ENCODE results near the gene CNOT10. TPM values are rescaled to one million over a fixed set of nuclear protein-coding genes. Genes with fewer than 3 reads are reported as not detected.

The CNOT10 gene
- polyA plus RNA-seq, 1 experiment, result 22.9 TPM

DNA sequence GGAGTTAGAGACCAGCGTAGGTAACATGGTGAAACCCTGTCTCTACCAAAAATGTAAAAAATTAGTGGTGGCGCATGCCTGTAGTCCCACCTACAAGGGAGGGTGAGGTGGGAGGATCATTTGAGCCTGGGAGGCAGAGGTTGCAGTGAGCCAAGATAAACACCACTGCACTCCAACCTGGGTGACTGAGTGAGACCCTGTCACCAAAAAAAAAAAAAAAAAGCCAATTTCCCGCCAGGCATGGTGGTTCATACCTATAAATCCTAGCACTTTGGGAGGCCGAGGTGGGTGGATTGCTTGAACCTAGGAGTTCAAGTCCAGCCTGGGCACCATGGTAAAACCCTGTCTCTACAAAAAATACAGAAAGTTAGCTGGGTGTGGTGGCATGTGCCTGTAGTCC, 6.9 kb downstream of the CNOT10 start:
- Histone ChIP-seq H3K27ac (ENCODE audit: low read depth, low read length) (no peak overlapping the region), H3K4me3 (ENCODE audit: low read depth, low read length) (no peak overlapping the region), H3K27me3 (ENCODE audit: control insufficient read depth, insufficient read depth, low read length) (no peaks in the 10 kb centered on the region), H3K9me3 (ENCODE audit: control insufficient read depth, insufficient read depth, low read length) (no peaks in the 10 kb centered on the region)
- ChIA-PET POLR2A (no interaction called here), CTCF (interaction anchor here (0.5 kb wide), 1 partner anchor 92 kb away, joined by 5 read pairs; no protein-coding TSS in a partner anchor)
- TF ChIP-seq, protein P1, sequence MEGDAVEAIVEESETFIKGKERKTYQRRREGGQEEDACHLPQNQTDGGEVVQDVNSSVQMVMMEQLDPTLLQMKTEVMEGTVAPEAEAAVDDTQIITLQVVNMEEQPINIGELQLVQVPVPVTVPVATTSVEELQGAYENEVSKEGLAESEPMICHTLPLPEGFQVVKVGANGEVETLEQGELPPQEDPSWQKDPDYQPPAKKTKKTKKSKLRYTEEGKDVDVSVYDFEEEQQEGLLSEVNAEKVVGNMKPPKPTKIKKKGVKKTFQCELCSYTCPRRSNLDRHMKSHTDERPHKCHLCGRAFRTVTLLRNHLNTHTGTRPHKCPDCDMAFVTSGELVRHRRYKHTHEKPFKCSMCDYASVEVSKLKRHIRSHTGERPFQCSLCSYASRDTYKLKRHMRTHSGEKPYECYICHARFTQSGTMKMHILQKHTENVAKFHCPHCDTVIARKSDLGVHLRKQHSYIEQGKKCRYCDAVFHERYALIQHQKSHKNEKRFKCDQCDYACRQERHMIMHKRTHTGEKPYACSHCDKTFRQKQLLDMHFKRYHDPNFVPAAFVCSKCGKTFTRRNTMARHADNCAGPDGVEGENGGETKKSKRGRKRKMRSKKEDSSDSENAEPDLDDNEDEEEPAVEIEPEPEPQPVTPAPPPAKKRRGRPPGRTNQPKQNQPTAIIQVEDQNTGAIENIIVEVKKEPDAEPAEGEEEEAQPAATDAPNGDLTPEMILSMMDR (IDR thresholded peaks at IDR 0.05; ENCODE audit: low read depth, low read length), result no peak
- no peak for DNase-seq (ENCODE audit: low read depth, low spot score)

DNA sequence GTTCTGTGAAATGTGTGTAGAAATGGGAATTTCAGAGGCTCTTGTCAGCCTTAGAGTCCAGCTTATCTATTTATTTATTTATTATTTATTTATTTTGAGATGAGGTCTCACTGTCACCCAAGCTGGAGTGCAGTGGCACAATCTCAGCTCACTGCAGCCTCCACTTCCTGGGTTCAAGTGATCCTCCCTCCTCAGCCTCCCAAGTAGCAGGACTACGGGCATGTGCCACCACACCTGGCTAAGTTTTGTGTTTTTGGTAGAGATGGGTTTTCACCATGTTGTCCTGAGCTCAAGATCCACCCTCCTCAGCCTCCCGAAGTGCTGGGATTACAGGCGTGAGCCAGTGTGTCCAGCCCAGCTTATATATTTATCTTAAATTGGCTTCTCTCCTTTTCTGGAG, 11.5 kb downstream of the CNOT10 start:
- Histone ChIP-seq H3K27ac (ENCODE audit: low read depth, low read length) (no peak overlapping the region), H3K4me3 (ENCODE audit: low read depth, low read length) (no peak overlapping the region), H3K27me3 (ENCODE audit: control insufficient read depth, insufficient read depth, low read length) (no peaks in the 10 kb centered on the region), H3K9me3 (ENCODE audit: control insufficient read depth, insufficient read depth, low read length) (no peaks in the 10 kb centered on the region)
- DNase-seq (ENCODE audit: low read depth, low spot score), result no peak
- CTCF ChIA-PET, result interaction anchor here (1.1 kb wide), 1 partner anchor 38 kb away, joined by 3 read pairs; no protein-coding TSS in a partner anchor
- TF ChIP-seq, protein P1 (IDR thresholded peaks at IDR 0.05; ENCODE audit: low read depth, low read length), result no peak
- POLR2A ChIA-PET, result interaction anchor here (1.1 kb wide), 1 partner anchor 11 kb away, joined by 3 read pairs; the partner anchor contains the start of gene CNOT10

DNA sequence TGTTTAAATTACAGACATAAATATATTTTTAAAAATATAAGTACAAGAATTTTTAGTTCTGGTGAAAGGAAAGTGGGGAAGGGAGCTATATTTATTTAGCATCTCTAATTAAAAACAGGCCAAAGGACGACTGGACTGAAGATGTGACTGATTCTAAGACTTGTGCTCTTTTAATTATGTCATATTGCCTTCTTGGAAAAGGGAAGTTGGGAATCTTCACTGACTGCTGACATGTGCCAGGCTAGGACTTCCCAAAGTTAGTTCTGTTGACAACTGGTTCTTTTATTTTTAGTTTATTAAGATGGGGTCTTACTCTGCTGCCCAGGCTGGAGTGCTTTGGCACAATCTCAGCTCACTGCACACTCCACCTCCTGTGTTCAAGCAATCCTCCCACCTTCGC, 13.5 kb downstream of the CNOT10 start:
- H3K27me3 ChIP-seq (ENCODE audit: control insufficient read depth, insufficient read depth, low read length), result no peaks in the 10 kb centered on the region
- no peak overlapping the region for H3K4me3 ChIP-seq (ENCODE audit: low read depth, low read length)
- ChIA-PET CTCF (no interaction called here), POLR2A (no interaction called here)
- no peaks in the 10 kb centered on the region for H3K9me3 ChIP-seq (ENCODE audit: control insufficient read depth, insufficient read depth, low read length)
- TF ChIP-seq, protein P1 (IDR thresholded peaks at IDR 0.05; ENCODE audit: low read depth, low read length), result no peak
- no peak overlapping the region for H3K27ac ChIP-seq (ENCODE audit: low read depth, low read length)
- DNase-seq (ENCODE audit: low read depth, low spot score), result no peak

DNA sequence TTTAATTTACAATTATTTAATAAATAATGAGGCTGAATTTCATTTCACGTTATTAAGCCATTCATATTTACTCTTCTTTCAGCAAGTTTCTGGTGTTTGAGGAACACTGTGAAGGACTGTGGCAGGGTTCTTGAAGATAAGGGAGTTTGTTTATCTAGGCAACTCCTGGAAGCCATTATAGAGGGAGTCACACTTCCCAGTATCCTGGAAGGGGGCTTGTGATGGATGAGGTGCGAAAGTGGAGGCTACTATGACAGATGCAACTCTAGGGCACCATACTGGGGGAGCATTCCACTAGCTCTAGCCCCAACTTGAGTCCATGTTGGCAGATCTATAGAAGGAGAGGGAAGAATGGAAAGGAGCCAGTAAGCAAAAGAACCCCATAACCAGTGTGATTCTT, 14.4 kb downstream of the CNOT10 start:
- ChIA-PET CTCF (no interaction called here), POLR2A (no interaction called here)
- H3K4me3 ChIP-seq (ENCODE audit: low read depth, low read length), result no peak overlapping the region
- H3K27ac ChIP-seq (ENCODE audit: low read depth, low read length), result no peak overlapping the region
- DNase-seq (ENCODE audit: low read depth, low spot score), result no peak
- no peaks in the 10 kb centered on the region for H3K9me3 ChIP-seq (ENCODE audit: control insufficient read depth, insufficient read depth, low read length)
- TF ChIP-seq, protein P1 (IDR thresholded peaks at IDR 0.05; ENCODE audit: low read depth, low read length), result no peak
- H3K27me3 ChIP-seq (ENCODE audit: control insufficient read depth, insufficient read depth, low read length), result no peaks in the 10 kb centered on the region

DNA sequence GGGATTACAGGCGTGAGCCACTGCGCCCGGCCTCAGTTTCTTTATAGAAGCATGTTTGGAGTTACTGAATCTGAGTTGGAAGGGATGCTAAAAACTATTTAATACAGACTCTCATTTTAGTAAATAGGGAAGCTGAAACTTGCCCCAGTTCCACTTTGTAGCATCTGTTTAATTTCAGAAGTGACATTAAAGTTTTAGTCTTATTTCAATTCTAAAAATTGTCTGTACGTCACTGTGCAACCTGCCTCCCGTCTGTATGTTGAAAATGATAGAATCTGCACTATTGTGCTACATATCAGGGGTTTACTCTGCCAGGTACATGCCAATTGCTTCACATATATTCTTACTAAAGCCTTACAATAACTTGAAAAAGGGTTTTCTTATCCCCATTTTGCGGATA, 15.3 kb downstream of the CNOT10 start:
- Histone ChIP-seq H3K27ac (ENCODE audit: low read depth, low read length) (no peak overlapping the region), H3K9me3 (ENCODE audit: control insufficient read depth, insufficient read depth, low read length) (no peaks in the 10 kb centered on the region), H3K4me3 (ENCODE audit: low read depth, low read length) (no peak overlapping the region), H3K27me3 (ENCODE audit: control insufficient read depth, insufficient read depth, low read length) (no peaks in the 10 kb centered on the region)
- ChIA-PET CTCF (no interaction called here), POLR2A (no interaction called here)
- no peak for DNase-seq (ENCODE audit: low read depth, low spot score)
- TF ChIP-seq, protein P1 (IDR thresholded peaks at IDR 0.05; ENCODE audit: low read depth, low read length), result no peak
